ENCODE measurements around the gene KRT13.
"Not testable (repeated sequence)": the region's sequence is repeated elsewhere in the genome, so short reads cannot be mapped to it uniquely, and the experiment has no call there.

Gene KRT13
- total RNA-seq: 0 reads per million in 4 donors

GRCh38 chr17:41505007-41505808 is at the start of gene KRT13:
TSS of gene KRT13 (minus strand) at chr17:41505612. CDS start at chr17:41505550, 62 bp downstream.
- no peak for DNase-seq

- DNase-seq: no peak
Observed at GRCh38 chr17:41553987-41554680, 48.7 kb upstream of the KRT13 start.

- DNase-seq: no peak
Observed at GRCh38 chr17:41553176-41553575, 47.8 kb upstream of the KRT13 start.

- no peak for DNase-seq
Observed at GRCh38 chr17:41552455-41552854, 47.0 kb upstream of the KRT13 start.

- no peak for DNase-seq
Observed at GRCh38 chr17:41551365-41551764, 46.0 kb upstream of the KRT13 start.

- no peak for DNase-seq
Observed at GRCh38 chr17:41549596-41550039, 44.2 kb upstream of the KRT13 start.

- DNase-seq: peak; percentile 65 to 82 (median 74)
Observed at GRCh38 chr17:41548844-41549595, 43.6 kb upstream of the KRT13 start.

GRCh38 chr17:41547921-41548843 is 42.8 kb upstream of the KRT13 start:
- peak in 1 of 5 donors; percentile 42 for DNase-seq

- DNase-seq: no peak
Observed at GRCh38 chr17:41547378-41547841, 42.0 kb upstream of the KRT13 start.

- DNase-seq: no peak
Observed at GRCh38 chr17:41546819-41547218, 41.4 kb upstream of the KRT13 start.

GRCh38 chr17:41545829-41546410 is 40.5 kb upstream of the KRT13 start:
- DNase-seq: no peak

GRCh38 chr17:41544935-41545334 is 39.5 kb upstream of the KRT13 start:
- no peak for DNase-seq

- DNase-seq: no peak
Observed at GRCh38 chr17:41544491-41544892, 39.1 kb upstream of the KRT13 start.

GRCh38 chr17:41542786-41543185 is 37.4 kb upstream of the KRT13 start:
- DNase-seq: not testable (repeated sequence)

GRCh38 chr17:41542357-41542756 is 36.9 kb upstream of the KRT13 start:
- DNase-seq: no peak

- no peak for DNase-seq
Observed at GRCh38 chr17:41540921-41541625, 35.7 kb upstream of the KRT13 start.

- no peak for DNase-seq
Observed at GRCh38 chr17:41539979-41540701, 34.7 kb upstream of the KRT13 start.

GRCh38 chr17:41539071-41539492 is 33.7 kb upstream of the KRT13 start:
- no peak for DNase-seq

- DNase-seq: no peak
Observed at GRCh38 chr17:41538565-41538991, 33.2 kb upstream of the KRT13 start.

GRCh38 chr17:41537990-41538389 is 32.6 kb upstream of the KRT13 start:
- DNase-seq: no peak
